Measurements from ENCODE around the gene BLOC1S1.

Gene BLOC1S1

DNA sequence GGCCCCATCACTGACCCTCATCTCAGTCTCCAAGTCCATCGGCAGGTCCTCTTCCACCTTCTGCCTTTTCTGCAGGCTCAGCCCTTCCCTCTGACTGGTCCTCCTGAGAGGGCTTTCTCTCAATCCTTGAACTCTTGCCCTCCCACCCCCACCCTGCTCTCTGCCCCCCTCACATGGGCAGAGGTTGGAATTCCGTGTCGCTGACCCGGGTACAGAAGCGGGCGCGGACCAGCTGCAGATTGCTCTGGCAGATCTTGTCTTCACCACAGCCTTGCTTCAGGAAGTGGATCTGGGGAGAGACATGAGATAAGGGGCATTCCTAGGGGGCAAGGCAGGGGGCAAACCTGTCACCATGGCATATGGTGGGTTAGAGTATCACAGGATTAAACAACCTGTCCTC, 20.5 kb upstream of the BLOC1S1 start:
- no peak for DNase-seq

DNA sequence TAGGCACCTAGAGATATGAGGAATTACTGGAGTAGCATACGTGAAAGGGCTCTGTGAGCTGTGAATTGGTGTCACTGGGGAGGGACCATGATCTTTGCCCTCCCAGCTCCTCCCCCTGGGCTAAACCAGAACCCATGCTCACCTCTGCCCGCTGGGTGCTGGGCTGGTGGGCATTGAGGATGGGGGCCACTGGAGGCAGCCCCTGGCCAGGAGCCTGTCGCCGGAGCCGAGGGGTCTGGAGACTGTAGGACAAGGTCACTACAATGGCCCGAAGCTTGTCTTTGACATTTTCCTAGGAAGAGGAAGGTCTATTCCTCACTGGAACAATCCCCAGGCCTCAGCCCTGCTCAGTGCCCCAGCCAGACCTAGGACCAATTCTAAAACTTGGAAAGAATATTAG, 19.7 kb upstream of the BLOC1S1 start:
- no peak for DNase-seq

DNA sequence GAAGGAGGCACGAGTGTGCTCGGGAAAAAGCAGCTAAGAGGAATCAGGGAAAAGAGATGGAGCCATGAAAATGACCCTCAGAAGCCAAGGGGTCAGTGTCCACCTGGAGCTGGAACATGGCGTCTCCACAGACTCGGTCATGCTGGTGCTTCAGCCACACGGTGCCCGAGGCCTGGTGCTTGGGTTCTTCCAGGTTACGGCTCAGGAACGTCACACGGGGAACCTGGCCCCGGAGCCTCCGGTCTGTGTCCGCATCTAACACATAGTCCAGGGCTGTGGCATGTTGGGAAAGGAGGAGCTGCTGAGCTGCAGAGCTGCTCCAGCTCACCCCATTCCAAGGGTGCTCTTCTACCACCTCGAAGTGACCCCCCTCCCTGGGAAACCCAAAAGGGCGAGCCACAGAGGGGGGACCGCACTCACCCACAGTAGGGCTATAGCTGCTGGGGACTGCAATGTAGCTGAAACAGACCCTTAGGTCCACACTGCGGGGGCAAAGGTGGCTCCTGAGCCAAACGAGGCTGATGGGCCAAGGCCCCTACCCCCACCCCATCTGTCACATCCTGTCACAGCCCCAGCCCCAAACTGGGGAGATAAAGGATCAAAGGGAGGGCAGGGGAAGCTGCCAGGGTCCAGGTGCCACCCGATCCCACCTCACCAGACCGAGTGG, 18.9 kb upstream of the BLOC1S1 start:
- no peak for DNase-seq

DNA sequence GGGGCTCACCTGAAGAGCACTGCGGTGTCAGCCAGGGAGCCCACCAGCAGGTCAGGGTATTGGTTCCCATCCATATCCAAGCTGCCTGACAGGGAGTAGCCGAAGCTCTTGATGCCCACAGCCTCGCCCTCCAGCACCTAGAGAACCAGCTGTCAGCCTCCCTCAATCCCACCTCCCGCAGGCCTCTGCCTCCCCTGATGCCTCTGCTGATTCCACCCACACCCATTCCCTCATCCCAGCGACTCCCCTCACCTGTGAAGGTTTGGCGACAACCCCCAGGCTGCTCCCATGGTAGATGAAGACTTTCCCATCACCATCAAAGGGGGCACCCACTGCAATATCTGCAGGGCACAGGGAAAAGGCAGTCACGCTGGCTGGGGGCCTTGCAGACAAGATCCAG, 18.2 kb upstream of the BLOC1S1 start:
- no peak for DNase-seq

DNA sequence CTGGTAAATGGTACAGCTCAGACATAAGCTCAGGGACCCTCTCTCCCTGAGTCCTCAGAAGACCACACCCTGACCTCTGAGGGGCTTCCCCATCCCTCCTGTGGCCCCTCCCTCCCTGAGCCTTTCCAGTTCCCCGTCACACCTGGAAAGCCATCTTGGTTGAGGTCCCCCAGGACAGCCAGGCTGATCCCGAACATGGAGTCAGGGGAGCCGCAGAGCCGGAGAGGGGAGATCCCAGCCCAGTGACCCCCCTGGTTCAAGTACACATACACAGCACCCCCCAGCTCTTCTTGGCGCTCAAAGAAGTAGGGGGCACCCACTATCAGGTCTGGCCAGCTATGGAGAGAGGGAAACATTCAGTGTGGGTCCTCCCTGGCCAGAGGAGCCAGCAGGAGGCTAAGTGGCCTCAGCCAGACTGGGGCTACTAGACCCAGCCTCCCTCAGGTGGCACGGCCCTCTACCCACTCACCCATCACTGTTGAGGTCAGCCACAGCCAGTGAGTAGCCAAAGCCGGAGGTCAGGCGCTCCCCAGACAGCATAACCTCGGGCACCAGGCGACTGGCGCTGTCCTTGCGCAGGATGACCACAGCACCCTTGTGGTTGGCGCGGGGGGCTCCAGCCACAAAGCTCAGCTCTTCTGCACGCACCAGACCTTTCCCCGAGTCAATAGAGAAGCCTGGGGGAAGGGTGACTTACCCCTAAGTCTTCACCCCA, 17.4 kb upstream of the BLOC1S1 start:
- no peak for DNase-seq

DNA sequence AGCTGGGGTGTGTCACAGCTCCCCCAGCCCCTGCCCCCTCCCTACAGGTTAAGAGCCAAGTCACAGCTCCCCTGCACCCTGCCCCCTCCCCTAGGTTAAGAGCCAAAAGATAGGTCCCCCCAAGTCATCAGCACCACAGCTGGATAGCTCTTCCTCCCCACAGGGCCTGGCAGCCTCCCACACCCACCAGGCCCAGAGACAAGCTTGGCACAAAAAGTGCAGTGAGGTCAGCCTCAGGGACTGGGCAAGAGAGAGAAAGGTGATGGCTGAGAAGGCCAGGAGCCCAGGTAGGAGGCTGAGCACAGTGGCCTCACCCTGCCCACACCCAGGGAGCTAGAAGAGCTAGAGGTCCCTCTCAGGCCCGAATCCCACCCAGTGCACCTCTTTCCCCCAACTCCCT, 16.9 kb upstream of the BLOC1S1 start:
- no peak for DNase-seq

DNA sequence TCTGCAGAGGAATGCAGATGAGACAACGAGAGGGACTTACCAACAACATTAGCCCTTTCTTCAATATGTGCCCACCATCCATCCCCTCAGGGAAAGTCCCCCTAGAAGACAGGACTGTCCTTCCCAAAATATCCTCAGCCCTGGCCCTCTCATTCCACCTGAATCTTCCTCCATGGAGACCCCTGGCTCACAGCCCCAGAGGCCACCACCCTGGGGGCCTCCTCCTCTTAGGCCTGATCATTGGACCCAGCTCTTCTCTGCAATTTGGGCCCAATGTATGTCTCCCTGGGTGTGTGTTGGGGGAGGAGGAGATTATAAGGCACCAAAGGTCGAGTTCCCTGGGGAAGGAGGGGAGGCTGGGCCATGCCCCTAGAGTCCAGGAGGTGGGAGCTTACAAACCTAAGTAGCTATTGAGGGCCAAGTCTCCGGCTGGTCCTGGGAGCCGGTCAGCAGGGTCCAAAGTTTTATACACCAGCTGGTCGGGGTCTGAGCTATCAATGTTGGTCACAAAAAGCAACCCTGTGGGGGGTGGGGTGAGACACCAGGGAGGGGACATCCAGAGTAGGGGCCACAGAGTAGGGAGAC, 16.3 kb upstream of the BLOC1S1 start:
- no peak for DNase-seq

DNA sequence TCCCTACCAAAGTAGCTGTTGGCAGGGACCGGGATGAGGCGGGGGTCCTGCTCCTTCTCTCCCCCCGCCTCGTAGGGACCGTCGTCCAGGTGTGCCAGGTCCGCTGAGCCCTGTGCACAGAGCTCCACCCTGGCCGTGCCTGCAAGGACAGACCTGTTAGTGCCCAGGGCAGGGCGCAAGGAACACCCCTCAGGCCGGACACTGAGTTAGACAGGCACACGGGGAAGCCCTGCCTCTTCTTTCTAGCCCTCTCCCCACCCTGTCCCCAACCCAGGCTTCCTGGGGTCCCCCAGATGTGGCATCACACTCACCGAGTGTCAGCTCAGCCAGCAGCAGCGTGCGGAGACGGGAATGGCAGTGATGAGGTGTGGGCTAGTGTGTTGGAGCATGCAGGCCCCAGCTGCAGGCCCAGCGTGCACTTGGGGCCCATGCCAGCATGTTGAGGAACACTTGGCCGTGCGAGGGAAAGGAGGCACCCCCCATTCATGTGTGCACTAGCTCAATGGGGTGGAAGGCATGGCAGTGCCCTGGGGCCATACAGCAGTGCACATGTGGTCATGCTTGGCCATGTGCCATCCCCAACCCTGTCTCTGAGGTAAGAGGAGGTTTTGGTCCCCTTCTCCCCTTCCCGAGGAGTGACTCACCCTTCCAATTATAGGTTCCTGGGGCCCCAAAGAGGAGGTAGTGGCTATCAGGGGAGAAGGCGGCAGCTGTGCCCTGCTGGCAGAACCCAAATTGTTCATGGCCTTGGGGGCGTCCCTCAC, 15.4 kb upstream of the BLOC1S1 start:
- no peak for DNase-seq

DNA sequence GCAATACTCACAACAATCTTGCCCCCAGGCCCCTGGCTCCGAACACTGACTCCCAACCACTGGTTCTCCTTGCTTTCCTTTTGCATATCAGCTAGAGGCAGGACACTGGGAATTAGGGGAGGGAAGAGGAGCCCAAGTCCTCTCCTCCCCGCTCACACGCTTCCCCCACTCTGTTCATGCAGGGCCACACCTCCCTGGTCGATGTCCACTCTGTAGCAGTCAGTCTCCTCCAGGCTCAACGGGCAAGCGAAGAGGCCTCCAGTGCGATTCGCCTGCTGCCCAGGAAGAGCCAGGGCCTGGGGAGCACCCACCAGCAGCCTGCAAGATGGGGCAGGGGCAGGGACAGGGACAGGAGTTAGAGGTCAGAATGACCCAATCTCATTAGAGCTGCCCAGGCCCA, 13.0 kb upstream of the BLOC1S1 start:
- DNase-seq = no peak

DNA sequence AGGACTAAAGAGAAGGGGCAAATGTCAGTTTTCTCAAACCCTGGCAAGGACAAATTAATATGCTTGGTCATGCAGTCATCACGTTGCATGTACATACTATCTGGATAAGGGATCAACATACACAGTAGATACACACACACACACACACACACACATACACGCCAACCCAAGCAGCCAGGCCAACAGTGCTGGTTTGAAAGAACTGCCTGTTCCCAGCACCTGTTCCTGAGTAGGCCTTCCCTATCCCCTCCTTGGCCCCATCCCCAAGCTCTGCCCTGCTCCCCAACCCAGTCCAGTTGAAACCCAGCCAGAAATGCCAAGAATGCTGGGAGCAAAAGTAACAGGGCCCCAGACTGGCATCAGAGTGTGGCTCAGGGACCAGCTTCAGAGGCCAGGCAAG, 12.6 kb upstream of the BLOC1S1 start:
- DNase-seq = no peak

DNA sequence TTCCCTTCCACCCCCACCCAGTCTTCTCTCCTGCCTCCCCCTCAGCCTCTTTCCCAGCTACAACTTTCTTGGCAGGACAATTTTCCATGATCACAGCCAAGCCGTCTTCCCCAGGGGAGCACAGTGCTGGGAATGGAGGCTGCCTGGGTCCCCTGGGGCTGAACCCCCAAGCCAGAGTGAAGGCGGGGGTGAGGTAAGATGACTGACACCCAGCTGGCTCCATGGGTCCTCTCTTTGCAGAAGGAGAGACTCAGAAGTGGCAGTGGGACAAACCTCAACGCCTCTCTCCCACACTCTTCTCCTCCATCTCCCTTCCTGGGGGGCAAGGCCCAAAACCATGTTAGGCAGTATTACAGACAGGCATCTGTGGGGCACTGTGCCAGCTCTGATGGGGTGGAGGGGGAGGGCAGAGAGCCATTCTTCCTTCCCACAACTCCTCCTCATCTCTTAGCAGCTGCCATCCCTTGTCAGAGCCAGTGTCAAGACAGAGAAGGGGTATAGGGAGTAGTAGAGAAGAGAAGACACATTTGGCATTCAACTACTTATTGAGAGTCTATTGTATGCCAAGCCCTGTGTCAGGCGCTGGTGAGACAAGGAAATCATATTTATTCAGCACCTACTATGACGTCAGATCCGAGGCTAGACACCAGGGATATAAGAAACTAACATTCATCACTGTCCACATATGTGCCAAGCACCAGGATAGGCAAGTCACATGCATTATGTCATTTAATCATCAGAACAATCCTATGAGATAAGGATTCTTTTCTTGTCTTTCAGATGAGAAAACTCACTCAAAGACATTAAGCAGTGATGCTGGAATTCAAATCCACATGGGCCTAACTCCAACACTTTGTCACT, 11.7 kb upstream of the BLOC1S1 start:
- DNase-seq = no peak

DNA sequence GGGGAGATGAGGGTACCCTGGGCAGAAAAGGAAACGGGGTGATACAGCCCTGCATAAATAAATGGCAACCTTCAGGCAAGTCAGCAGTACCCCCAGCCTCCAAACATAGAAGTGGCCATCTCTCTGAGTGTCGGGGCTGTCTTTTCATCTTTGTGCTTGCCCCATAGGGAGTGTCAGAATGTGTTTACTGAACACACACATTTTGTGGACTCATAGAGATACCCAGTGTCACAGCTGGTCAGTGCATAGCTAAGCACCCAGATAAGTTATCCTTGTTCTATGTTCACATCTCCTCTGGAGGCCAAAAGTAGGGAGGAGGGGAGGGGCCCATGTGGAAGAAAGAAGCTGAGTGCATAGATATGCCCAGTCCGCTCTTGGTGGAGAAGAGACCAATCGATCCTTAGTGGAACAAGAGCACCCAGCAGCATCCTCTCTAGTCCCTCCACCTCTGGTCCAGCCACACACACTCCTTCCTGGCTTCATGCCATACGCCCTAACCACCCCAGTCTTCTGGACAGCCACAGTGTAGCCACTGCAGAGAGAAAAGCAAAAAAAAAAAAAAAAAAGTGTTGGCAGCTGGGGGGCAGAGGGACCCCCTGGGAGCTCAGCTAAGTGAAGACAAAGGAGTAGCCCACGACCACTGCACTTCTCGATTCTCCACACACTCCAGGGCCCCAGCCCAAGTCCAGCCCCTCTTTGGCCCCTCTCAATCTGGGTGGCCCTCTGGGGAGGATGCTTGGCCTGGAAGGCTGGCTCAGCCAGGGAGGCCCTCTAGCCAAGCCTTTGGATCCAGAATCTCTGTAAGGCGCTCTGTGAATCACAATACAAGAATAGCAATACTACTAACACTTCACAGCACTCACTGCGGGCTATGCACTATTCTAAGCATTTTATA, 10.8 kb upstream of the BLOC1S1 start:
- no peak for DNase-seq

DNA sequence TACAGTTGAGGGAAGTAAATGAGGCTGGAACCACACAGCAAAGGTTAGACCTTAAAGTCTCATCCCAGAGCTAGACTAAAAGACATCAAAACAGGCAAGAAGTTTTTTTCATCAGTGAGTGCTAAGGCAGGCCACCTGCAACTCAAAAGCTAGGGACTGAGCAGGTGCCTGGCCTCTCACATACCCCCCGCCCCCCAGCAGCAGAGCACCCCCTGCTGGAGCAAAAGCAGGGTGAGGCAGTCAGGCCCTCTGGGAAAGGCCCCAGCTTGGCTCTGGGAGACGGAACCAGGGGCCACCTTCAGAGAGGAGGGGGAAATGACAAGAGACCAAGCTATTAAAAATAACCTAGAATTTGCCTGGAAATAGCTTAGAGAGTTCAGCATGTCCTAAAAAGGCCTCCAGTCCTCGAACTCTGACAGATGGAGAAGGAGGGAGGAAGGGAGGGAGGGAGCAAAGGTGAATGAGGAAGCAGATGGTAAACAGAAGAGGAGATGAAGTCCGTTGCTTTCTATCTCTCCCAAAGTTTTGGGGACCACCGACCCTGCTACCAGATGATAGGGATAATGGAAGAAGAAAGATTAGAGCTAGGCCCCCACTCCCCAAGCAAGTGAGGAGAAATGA, 10.0 kb upstream of the BLOC1S1 start:
- no peak for DNase-seq

DNA sequence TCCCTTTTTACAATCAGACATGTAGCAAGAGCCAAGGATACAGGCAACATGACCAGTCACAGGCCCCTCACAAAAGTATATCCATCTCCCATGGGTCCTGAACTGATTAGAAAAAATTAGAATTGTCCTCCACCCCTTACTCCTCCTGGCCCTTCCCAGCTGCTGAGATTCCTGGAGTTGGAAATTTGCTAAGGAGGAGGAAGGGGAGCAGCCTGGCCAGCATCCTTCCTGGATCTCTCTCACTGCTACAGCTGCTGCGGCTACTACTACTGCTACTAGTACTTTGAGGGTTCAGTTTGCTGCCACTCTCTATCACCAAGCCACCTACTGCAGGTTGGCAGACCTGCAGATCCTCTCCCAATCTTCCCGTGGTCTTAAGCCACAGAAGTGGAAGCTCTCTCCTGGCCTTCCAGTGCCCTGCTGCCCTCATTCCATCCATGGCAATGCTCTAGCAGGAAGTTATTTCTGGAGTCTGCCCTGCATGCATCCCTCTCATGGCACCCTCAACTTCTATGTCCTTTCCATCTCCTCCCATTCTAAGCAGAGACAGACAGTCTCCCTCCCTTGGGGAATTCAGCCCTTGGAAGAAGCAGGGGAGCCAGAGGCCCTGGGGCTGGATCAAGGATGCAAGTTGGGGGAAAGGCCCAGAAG, 9.2 kb upstream of the BLOC1S1 start:
- no peak for DNase-seq

DNA sequence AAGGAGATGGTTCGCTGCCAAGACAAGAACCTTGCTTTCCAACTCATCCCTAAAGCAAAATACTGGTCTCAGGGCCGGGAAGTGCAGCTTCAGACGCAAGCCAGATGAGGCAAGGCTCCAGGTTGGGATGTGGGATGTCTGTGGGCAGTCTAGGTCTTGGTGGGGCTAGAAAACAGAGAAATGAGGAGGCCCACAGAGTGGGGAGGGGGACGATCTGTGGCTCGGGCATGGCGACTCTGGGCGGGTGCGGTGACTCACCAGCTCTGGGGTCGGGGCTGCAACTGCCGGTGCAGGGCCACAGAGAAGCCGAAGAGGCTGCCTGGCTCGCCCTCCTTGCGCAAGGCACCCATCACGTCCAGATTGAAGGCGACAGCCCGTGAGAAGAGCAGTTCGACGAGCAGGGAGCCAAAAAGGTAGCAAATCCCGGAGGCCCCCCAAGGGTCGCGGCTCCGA, 8.6 kb upstream of the BLOC1S1 start:
- DNase-seq = no peak

DNA sequence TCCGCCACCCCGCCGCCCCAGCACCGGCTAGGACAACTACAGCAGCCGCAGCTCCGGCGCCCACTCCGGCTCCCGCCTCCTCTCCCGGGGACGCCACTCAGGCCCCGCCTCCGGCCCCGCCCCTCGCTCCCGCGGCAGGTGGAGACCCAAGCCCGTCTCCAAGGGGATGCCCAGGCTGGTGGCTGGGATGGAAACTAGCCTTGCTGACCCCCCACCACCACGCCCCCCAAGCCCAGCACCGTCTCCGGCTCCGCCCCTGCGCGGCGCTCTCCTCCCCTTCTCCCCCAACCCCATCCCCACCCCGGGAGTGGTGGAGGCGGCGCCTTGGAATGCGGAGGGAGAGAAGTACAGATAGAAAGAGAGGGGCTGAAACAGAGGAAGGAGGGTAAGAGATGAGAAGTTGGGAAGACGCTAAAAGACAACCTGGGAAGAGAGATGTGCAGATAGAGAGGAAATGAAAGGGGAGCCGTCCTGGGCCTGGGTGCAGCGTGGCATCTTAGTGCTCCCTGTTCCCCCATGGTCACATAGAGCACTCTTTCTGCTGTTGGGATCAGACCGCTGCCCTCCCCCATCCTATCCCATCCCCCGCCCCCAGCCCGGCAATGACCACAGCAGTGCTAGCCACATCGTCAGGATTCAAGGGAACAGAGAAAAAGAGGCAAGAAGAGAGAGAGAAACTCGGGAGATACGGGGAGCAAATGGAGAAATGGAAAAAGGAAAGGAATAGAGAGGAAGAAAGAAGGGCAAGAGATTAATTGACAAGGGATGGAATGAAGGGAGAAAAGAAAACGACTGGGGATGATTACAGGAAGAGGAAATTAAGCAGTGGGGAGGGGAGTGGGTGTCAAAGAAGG, 7.8 kb upstream of the BLOC1S1 start, which contains the start of gene ITGA7:
Gene ITGA7 (minus strand): TSS at position 64 of the 854 bp plus-strand sequence. CDS start 222 bp downstream, outside the sequence.
- DNase-seq = no peak

DNA sequence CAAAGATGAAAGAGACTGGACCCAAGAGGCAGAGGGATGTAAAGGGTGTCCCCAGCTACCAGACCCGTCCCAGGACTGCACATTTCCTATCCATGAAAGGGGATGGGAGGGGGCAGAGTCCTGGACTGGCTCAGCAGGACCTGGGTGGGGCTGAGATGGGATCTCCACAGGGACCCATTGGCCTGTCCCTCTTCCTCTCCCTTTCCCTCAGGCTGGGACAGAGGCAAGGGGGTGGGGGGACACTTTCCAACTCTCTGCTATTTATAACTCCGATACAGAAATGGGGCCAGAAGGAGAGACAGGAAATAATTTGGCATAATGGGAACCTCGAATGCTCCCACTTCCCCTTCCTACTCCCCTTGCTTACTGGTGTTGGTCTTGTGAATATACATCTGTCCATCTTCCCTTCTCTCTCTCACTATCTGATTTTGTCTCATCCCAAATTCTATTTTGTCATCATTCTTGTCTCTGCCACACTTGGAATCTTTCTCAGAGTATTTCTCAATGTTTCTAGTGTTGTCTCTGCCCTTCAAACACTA, 7.1 kb upstream of the BLOC1S1 start:
- DNase-seq = peak in 1 of 2 donors; percentile 42

DNA sequence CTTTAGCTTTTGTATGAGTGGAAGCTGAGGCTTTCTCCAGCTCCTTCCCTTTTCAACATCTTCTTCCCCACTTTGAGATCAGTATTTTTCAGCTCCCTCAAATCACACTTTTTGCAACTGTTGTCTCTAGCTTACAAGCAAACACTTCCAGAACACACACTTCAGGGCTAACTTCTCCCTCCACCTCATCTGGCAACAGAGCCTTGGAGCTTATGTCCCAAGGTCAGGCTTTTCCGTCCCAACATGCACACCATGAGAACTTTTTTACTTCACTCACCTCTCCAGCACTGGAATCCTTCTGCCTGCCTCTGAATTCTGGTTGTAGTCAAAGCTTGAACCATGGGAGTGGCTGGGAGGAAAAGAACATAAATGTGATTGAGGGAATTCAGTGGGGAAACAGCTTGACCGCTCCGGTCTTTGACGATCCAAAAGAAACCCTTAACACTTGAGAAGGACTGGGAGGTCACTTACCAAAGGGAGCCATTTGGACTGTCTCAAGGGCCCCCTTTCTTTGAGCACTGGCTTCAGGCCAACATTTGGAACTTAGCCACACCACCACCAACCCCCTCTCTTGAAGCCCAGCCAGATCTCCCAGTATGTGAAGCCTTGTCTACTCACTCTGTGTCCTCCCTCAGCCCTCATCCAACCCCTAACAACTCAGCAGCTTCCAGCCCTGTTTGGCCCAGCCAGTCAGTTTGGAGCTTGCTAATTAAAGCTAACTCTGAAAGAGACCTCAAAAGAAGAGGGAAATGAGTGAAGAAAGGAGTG, 3.9 kb upstream of the BLOC1S1 start:
- no peak for DNase-seq
